SU-DHL-6 (cell line): ENCODE measurements around the gene TCAIM.

ENCODE experiments used
- CTCF ChIP-seq: fragments of 200-600 bp; sonication (generic); IDR thresholded peaks from one replicate; pipeline ENCODE4 v1.5.1; 2017; ENCODE audit warnings: antibody characterized with exemption, mild to moderate bottlenecking, low read length, moderate library complexity; ENCODE audit not compliant: insufficient read depth, poor library complexity, severe bottlenecking
- EZH2phosphoT487 ChIP-seq: fragments of 200-600 bp; sonication (generic), shearing (Covaris generic); conservative IDR thresholded peaks from 2 replicates; pipeline ENCODE4 v1.6.1; 2018; ENCODE audit warnings: mild to moderate bottlenecking, antibody characterized with exemption, low read length, moderate library complexity, mixed read lengths

GRCh38 chr3:44396200-44397171, 57.9 kb downstream of the TCAIM start:
- TF ChIP-seq CTCF (no peak), EZH2phosphoT487 (no peak)
